Breast epithelium (tissue), 3 donors: ENCODE data around the gene ERMARD.

Experiments used
- CTCF ChIP-seq, 3 donors: fragments of 450-650 bp; IDR thresholded peaks; one replicate each; pipeline ENCODE4 v1.5.1; 2016 to 2017; ENCODE audit warnings: antibody characterized with exemption in 3 of 3, mild to moderate bottlenecking in 3 of 3, moderate library complexity in 3 of 3
- POLR2AphosphoS5 ChIP-seq, 3 donors: sonication (generic); formaldehyde crosslinking; IDR thresholded peaks; one replicate each; pipeline ENCODE4 v1.6.1; 2017; ENCODE audit warnings: antibody characterized with exemption in 3 of 3

DNA sequence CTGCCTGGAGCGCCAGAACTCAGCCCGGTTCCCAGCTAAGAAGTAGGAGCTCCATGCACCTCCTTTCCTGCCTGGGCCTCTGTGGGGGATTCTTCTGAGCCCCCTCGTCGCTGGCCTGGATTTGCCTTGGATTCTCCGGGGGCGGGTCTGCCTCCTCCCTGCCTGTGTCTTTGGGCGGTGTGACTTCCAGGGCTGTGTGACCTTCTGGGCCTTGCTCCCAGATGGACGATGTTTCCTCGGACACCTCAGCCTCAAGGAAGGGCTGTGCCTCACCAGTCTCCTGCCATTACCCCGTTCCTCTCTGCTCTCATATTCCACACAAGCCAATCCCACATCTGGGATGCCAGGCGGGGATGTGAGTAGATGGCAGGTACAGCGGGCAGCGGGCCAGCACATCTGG is 76.8 kb downstream of the ERMARD start:
- TF ChIP-seq CTCF (IDR thresholded peaks at IDR 0.05) = no peak
- no peak for TF ChIP-seq POLR2AphosphoS5 (IDR thresholded peaks at IDR 0.05)
